SK-N-DZ (cell line): ENCODE data around the gene GRK3.

Source experiments
- DNase-seq: peaks from one replicate; pipeline ENCODE4 v3.0.0-alpha.2; 2015; ENCODE audit warnings: low spot score

GRK3 gene

GRCh38 chr22:25626624-25626990 lies 62.1 kb downstream of the GRK3 start:
- no peak for DNase-seq

DNA sequence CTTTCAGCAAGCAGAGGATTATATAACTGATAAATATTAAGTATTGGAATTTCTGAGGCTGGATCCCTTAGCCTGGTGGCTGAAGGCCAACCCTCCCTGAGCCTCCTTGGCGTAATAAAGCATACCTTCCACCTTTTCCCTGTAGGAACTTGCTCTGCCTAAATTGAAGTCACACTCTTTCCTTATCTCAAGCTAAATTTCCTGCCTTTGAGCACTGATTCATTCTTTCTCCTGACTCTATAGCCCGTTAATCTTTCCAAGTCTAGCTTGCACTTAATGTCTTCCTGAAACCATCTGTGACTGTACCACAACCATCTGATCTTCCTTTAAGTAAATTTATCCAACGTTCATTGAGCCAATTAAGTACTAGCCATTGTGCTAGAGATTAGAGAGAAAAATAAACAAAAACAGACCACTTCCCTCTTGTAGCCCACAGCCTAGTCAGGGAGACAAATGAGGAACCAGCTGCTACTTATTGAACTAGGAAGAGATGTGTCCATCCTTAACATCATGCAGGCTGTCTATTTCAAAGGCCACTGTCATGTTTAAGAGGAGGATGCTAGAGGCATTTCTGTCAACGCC lies 62.9 kb downstream of the GRK3 start:
- peak; percentile 13 for DNase-seq

- no peak for DNase-seq
These were observed 64.0 kb downstream of the GRK3 start for GRCh38 chr22:25628494-25628893.

- no peak for DNase-seq
These were observed 65.1 kb downstream of the GRK3 start for GRCh38 chr22:25629613-25630012.

DNA sequence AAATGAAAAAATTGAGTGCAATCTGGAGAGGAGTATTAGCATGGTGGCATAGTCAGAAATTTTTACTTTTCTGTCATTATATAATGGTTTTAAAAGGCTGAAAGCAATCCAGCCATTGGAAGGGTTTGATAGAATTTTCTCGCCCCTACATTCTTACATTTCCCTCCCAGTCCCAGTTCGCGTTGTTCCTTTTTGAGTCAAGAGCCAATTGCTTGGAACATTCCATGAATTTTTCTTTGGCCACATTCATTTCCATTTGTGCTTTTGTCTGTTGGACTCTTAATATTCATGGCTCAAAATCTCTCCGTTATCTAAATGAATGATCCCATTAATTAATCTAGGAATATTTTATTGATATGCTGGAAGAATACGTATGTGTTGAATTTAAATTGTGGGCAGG lies 66.0 kb downstream of the GRK3 start:
- no peak for DNase-seq

DNA sequence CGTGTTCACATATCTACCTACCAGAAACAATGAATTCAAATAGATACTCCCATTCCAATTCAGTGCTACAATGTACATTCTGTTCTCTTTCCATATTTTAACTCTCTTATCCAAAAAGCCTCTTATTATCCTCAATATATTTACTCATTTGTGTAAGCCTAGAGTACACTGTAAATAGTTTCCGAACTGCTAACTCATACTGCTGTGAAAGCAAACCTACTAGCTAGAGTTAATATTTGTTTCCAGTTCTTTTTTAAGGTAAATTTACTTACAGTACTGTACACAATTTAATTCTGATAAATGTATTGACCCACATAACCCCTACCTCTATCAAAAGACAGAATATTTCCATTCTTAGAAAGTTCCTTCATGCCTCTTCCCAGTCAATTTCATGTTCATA lies 71.8 kb downstream of the GRK3 start:
- DNase-seq: no peak

GRCh38 chr22:25637032-25637431 lies 72.6 kb downstream of the GRK3 start:
- DNase-seq: no peak

DNA sequence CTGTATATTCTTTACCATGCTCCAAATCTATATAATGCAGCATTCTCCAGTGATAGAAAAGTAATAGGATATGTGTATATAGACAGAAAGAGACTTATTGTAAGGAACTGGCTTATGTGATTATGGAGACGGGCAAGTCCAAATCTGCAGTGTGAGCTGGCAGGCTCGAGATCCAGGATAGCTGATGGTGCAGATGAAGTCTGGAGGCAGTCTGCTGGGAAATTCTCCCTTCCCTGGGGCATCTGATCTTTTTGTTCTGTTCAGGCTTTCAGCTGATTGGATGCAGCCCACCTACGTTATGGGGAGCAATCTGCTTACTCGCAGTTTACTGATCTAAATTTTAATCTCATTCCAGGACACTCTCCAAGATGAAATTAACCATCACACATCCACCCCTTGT lies 73.2 kb downstream of the GRK3 start:
- DNase-seq: no peak

DNA sequence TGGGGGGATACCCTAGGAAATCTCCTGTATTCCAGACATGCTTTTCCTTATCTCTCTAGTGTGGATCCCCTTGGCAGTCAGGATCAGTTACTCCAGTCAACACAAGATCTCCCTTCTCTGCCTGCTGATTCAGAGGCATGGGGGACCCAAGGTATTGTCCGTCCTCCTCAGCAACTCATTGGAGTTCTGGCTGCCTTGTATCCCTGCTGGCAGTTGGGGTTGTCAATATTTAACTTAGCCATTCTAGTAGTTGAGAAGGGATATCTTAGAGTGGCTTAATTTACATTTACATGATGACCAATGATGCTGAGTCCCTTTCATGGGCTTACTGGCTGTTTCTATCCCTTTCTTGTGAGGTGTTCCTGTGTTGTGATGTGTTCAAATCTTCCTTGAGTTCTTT lies 74.2 kb downstream of the GRK3 start:
- no peak for DNase-seq

- DNase-seq: no peak
These were observed 77.2 kb downstream of the GRK3 start for GRCh38 chr22:25641650-25642049.

DNA sequence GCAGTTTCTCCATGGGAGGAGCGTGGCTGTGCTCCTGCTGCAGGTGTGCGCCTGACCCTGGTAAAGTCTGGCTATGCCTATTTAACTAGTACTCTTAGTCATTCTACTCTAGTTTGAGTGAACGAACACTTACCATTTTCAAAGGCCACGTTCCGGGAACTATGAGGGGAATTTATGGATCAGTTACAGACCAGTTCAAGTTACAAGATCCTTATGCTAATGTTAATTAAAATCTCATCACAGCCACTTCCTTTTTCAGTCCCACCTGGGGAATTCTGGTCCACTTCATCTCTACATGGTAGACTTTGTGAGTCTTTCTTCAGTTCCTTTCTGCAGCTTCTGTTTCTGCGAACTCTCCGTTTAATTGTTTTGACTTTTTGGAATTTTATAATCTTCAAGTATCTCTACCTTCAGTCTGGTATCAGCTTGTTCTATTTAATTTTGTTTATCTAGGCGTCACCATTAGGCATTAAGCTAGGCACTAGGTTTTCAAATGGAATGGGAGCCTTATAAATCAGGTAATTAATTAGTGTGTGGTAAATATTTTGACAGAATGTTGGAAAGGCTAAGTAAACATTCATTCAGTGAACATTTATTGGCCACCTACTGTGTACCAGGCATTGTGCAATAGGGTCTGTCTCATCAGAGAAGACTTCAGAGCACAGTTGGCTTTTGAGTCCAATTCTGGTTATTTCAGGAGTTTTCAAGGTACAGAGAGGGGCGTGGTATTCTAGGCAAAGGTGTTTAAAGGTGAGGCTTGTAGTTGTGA lies 78.9 kb downstream of the GRK3 start:
- DNase-seq: no peak

DNA sequence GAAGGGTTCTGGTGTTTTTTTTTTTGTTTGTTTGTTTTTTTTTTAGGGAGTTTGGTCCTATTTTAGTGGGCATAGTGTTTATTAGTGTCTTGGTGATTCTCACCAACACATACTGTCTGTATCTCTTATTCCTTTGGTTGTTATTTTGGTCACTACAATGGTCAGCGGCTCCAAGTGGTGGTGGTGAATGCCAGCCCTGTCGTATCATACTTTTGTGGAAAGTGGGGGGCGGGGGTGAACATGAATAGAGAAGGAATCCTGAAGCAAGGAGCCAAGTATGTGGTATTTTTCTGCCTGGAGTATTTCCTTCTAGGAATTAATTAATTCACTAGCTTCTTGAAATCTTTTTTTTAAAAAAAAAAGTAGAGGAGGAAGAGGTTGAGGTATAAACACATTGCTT lies 79.6 kb downstream of the GRK3 start:
- no peak for DNase-seq

DNA sequence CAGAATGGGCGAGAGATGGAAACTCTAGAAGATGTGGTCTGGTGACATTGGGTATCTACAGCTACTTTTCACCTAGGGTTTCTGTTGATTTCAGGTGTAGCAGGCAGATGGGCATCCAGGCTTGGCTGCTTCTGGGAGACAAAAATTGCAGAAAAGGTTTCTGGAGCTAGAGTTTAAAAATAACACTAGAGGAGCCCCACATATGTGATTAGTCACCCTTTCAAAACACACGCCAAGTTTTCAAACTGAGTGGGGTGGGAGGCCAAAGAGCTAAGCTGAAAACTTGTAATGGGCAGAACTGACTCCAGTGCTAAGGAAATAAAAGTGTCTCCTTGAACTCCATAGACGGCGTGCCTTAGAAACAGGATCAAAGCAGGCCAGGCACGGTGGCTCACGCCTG lies 80.8 kb downstream of the GRK3 start:
- DNase-seq: no peak

DNA sequence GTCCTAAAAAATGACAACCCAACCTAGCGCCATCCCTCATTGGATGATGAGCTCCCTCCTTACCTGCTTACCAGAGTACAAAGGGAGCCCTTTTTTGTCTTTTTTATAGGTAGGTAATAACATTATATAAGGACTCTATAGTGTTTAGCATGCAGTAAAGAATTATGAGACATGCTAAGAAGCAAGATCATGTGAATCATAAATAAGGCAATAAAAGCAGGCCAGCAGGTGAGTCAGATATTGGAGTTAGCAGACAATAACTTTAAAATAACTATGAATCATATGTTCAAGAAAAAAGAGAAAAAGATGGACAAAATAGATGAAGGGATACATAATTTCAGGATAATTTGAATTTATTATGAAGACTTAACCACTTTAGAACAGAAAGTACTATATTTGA lies 81.5 kb downstream of the GRK3 start:
- no peak for DNase-seq

GRCh38 chr22:25650833-25651232 lies 86.4 kb downstream of the GRK3 start:
- DNase-seq: no peak

GRCh38 chr22:25651332-25652085 lies 87.0 kb downstream of the GRK3 start:
- DNase-seq: no peak

DNA sequence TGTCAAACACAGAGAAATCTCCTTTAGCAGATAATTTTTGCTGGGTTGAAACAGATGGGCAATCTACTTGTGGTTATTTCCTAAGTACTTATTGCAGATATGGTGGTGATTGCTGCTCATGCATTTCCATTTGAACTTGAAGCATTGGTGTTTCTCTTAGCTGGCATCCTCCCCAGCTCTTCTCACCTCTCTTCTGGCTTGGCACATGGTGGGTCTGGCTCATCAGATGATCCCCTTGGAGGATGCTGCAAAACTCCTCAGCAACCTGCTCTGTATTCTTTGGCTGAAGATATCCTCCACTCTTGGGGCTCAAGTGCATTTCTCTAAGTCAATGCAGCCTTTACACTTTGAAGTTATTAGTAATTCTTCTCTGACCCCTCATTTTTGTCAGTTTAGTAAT lies 90.2 kb downstream of the GRK3 start:
- no peak for DNase-seq

- DNase-seq: no peak
These were observed 91.0 kb downstream of the GRK3 start for GRCh38 chr22:25655371-25655935.

- DNase-seq: no peak
These were observed 92.2 kb downstream of the GRK3 start for GRCh38 chr22:25656724-25657123.

DNA sequence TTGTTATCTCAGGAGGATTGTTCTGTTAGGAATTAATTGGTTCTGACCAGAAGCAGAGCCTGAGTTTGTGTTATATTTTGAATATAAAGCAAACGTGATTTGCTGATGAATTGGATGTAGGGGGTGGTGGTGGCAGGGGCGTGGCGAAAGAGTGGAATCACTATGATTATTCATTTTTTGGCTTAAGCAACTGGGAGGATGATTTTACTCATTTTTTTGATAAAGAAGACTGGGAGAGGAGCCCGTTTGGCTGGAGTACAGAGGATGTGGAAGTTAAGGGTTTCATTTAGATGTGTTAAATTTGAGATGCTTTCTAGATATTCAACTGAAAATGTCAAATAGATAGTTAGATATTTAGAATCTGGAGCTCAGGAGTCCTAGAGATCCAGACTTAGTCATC lies 94.2 kb downstream of the GRK3 start:
- DNase-seq: no peak

DNA sequence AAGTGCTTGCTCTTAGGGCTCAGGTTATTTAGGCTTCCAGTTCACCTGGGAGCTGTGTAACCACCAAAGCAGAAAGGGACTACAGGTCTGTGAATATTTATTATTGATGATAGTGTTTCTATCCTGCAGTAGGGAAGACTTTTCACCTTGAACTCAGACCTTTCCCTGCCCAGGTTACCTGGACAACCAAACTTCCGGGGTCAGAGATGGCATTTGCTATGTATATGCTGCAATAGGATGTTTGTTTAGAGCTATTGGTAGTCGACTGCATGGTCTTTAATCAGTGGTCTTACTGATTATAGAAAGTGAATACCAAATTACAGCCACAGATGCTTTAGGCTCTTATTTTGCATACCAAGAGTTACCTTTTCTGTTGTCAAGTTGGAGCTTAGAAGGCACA lies 94.9 kb downstream of the GRK3 start:
- no peak for DNase-seq

- DNase-seq: no peak
These were observed 95.9 kb downstream of the GRK3 start for GRCh38 chr22:25660336-25660735.

DNA sequence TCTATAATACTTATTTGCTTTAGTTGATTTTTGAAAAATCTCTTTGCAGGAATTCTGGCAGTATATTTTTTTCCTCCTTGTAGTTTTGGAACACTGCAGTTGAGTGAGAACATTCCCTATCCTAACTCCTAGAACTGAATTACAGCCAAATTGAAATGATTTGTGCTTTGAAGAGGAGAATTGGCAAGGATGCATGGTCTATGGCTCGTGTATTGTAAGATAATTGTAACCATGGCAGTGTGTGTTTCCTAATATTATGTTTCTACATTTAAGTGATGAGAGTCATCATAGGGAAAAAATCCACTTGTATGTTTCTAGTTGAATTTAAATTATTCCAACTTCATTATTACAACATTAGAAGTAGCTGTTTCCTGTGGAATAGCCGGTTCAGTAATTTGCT lies 96.6 kb downstream of the GRK3 start:
- no peak for DNase-seq
